Measurements from ENCODE around the gene ZNF618.

ZNF618 gene

GRCh38 chr9:113910036-113910639 is 34.0 kb downstream of the ZNF618 start:
- no peak for TF ChIP-seq CTCF (conservative IDR thresholded peaks at IDR 0.05; ENCODE audit: low read length)
- no peak overlapping the region for H3K4me3 ChIP-seq (ENCODE audit: low read length)
- no peak for DNase-seq (ENCODE audit: low read depth)

- DNase-seq (ENCODE audit: low read depth): no peak
- no peak overlapping the region for H3K4me3 ChIP-seq (ENCODE audit: low read length)
- TF ChIP-seq CTCF (conservative IDR thresholded peaks at IDR 0.05; ENCODE audit: low read length): no peak
Measured at GRCh38 chr9:113911850-113912557, 35.9 kb downstream of the ZNF618 start.

- DNase-seq (ENCODE audit: low read depth): no peak
- H3K4me3 ChIP-seq (ENCODE audit: low read length): no peak overlapping the region
- no peak for TF ChIP-seq CTCF (conservative IDR thresholded peaks at IDR 0.05; ENCODE audit: low read length)
Measured at GRCh38 chr9:113912816-113913215, 36.7 kb downstream of the ZNF618 start.

GRCh38 chr9:113913426-113914195 is 37.5 kb downstream of the ZNF618 start:
- DNase-seq (ENCODE audit: low read depth): peak; percentile 66
- no peak for TF ChIP-seq CTCF (conservative IDR thresholded peaks at IDR 0.05; ENCODE audit: low read length)
- H3K4me3 ChIP-seq (ENCODE audit: low read length): no peak overlapping the region

- TF ChIP-seq CTCF (conservative IDR thresholded peaks at IDR 0.05; ENCODE audit: low read length): no peak
- DNase-seq (ENCODE audit: low read depth): no peak
- no peak overlapping the region for H3K4me3 ChIP-seq (ENCODE audit: low read length)
Measured at GRCh38 chr9:113914517-113914916, 38.4 kb downstream of the ZNF618 start.

GRCh38 chr9:113915817-113916434 is 39.8 kb downstream of the ZNF618 start:
- DNase-seq (ENCODE audit: low read depth): no peak
- no peak overlapping the region for H3K4me3 ChIP-seq (ENCODE audit: low read length)
- TF ChIP-seq CTCF (conservative IDR thresholded peaks at IDR 0.05; ENCODE audit: low read length): no peak
